ENCODE data around the gene PRDM16. TPM values are rescaled to one million over a fixed set of nuclear protein-coding genes. Genes with fewer than 3 reads are reported as not detected.

PRDM16 gene
- total and polyA plus RNA-seq, 2 of the 4 experiments (the other 2 are of a cell fraction) = 0.02 TPM; not detected in 1

- Histone ChIP-seq H2BK120ac (ENCODE audit: low read depth, low read length) (no peak overlapping the region), H3K4me2 (ENCODE audit: low read depth, low read length) (no peak overlapping the region), H3K9me1 (ENCODE audit: insufficient read depth, low read length) (no peaks in the 10 kb centered on the region), H3K4me3 (ENCODE audit: insufficient read depth, low read depth, low read length) (no peak overlapping the region), H4K8ac (ENCODE audit: low read depth in 2 of 2, low read length in 2 of 2) (no peak overlapping the region), H3K9me3 (ENCODE audit: control insufficient read depth, insufficient read depth, low read length) (no peaks in the 10 kb centered on the region), H4K5ac (ENCODE audit: low read depth, low read length) (no peak overlapping the region), H3K4ac (ENCODE audit: low read depth, low read length) (no peak overlapping the region), H3K27ac (ENCODE audit: insufficient read depth, low read length) (no peak overlapping the region), H2BK5ac (ENCODE audit: low read depth, low read length, poor library complexity, severe bottlenecking) (no peak overlapping the region), H3K9ac (ENCODE audit: low read depth, low read length) (no peak overlapping the region), H3K23ac (ENCODE audit: low read depth, low read length) (no peak overlapping the region), H4K20me1 (ENCODE audit: insufficient read depth, low read length) (no peaks in the 10 kb centered on the region), H3K56ac (ENCODE audit: extremely low read depth, insufficient read depth, low read length) (no peak overlapping the region), H2AFZ (replicated peaks; ENCODE audit: low read length, poor library complexity) (peak overlapping the region; percentile 43), H3K36me3 (ENCODE audit: control insufficient read depth, insufficient read depth, low read length) (no peaks in the 10 kb centered on the region), H2BK15ac (ENCODE audit: low read depth, low read length) (no peak overlapping the region), H3K27me3 (ENCODE audit: control insufficient read depth, insufficient read depth, low read length) (peaks cover 15% of the 10 kb centered on the region), H2BK20ac (ENCODE audit: low read depth, low read length) (no peak overlapping the region), H3K4me1 (ENCODE audit: control insufficient read depth, insufficient read depth, low read length) (no peaks in the 10 kb centered on the region), H2AK5ac (ENCODE audit: low read depth, low read length) (no peak overlapping the region), H4K91ac (ENCODE audit: insufficient read depth, low read depth, low read length) (no peak overlapping the region), H3K18ac (ENCODE audit: low read depth, low read length) (no peak overlapping the region), H3K14ac (replicated peaks; ENCODE audit: low read depth, low read length) (no peak overlapping the region), H2AK9ac (replicated peaks; ENCODE audit: low read depth, low read length, poor library complexity) (no peak overlapping the region), H3K79me1 (ENCODE audit: low read depth in 1 of 2, low read length in 2 of 2) (no peaks in the 10 kb centered on the region)
- CTCF ChIA-PET = interaction anchor here (0.9 to 2.1 kb wide), 2 partner anchors 8 to 11 kb away, joined by 3 to 8 read pairs; no protein-coding TSS in a partner anchor
- WGBS, 2 experiments (ENCODE audit: extremely low coverage in 2 of 2, insufficient read length in 1 of 2) = 72% methylated on average over 8 of the region's 21 CpGs; no CpG with 5 or more reads in 1 of the 2 experiments
- no peak for DNase-seq
- dilution Hi-C loops (cut with HindIII; ENCODE audit: low sequenced_read_pairs, unreplicated experiment) (no loop called here), in situ Hi-C loops (cut with MboI; ENCODE audit: low sequenced_read_pairs) (no loop called here), intact Hi-C loops (cut with micrococcal nuclease) (no loop called here)
- ATAC-seq (ENCODE audit: low read depth) = no peak
- no TSS peak for BruUV-seq (replicated peaks)
- POLR2A ChIA-PET (ENCODE audit: unreplicated experiment) = no interaction called here
- TF ChIP-seq, protein P1, sequence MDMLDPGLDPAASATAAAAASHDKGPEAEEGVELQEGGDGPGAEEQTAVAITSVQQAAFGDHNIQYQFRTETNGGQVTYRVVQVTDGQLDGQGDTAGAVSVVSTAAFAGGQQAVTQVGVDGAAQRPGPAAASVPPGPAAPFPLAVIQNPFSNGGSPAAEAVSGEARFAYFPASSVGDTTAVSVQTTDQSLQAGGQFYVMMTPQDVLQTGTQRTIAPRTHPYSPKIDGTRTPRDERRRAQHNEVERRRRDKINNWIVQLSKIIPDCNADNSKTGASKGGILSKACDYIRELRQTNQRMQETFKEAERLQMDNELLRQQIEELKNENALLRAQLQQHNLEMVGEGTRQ (IDR thresholded peaks at IDR 0.05; ENCODE audit: low read depth, low read length) = no peak
- TF ChIP-seq RCOR1 (IDR thresholded peaks at IDR 0.05; ENCODE audit: insufficient replicate concordance, low read length) (no peak), NFE2L2 (IDR thresholded peaks at IDR 0.05; ENCODE audit: low read depth, low read length) (no peak), CHD1 (IDR thresholded peaks at IDR 0.05; ENCODE audit: low read depth, low read length) (no peak), MXI1 (IDR thresholded peaks at IDR 0.05; ENCODE audit: borderline replicate concordance, low read depth, low read length) (no peak), MAZ (IDR thresholded peaks at IDR 0.05; ENCODE audit: borderline replicate concordance, low read depth, low read length) (no peak), POLR2A (IDR thresholded peaks at IDR 0.05; ENCODE audit: low read depth, low read length) (no peak), RFX5 (IDR thresholded peaks at IDR 0.05; ENCODE audit: low read depth, low read length) (no peak), RAD21 (IDR thresholded peaks at IDR 0.05; ENCODE audit: low read length) (no peak), SMC3 (IDR thresholded peaks at IDR 0.05; ENCODE audit: low read depth, low read length) (no peak), FOS (IDR thresholded peaks at IDR 0.05; ENCODE audit: low read depth, low read length) (no peak)
- TF ChIP-seq, protein P2, sequence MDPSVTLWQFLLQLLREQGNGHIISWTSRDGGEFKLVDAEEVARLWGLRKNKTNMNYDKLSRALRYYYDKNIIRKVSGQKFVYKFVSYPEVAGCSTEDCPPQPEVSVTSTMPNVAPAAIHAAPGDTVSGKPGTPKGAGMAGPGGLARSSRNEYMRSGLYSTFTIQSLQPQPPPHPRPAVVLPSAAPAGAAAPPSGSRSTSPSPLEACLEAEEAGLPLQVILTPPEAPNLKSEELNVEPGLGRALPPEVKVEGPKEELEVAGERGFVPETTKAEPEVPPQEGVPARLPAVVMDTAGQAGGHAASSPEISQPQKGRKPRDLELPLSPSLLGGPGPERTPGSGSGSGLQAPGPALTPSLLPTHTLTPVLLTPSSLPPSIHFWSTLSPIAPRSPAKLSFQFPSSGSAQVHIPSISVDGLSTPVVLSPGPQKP (IDR thresholded peaks at IDR 0.05; ENCODE audit: borderline replicate concordance, low read depth, low read length) = no peak
Observed at GRCh38 chr1:3463891-3464648, 395.1 kb downstream of the PRDM16 start.
